H1 (cell line): ENCODE results near the gene BROX. TPM values are rescaled to one million over a fixed set of nuclear protein-coding genes. Genes with fewer than 3 reads are reported as not detected.
A peak's percentile ranks its signal among the peaks of the same experiment; 100 is the strongest.

ENCODE experiments used
- CTCF ChIA-PET: fragments of 300-600 bp; sonication (Branson Sonifier 250); formaldehyde crosslinking; loops from one replicate; lab custom pipeline; 2021; ENCODE audit not compliant: partially characterized antibody; lab: Charles Lee
- POLR2A ChIA-PET: fragments of 300-600 bp; sonication (Branson Sonifier 250); formaldehyde crosslinking; loops from one replicate; lab custom pipeline; 2021; ENCODE audit warnings: inconsistent platforms; ENCODE audit not compliant: partially characterized antibody; lab: Charles Lee
- DNase-seq, 2 experiments: peaks; one replicate each; pipeline versions ENCODE4 v3.0.0 to v3.0.0-alpha.2; 2010 to 2022; ENCODE audit warnings: low spot score in 2 of 2, low read depth in 1 of 2, mixed read lengths in 1 of 2
- FAIRE-seq: peaks from 2 replicates; lab custom pipeline; 2011; peaks lifted over from hg19 to GRCh38; lab: Jason Lieb, UNC
- H2AFZ ChIP-seq: 2 replicates; pipeline ENCODE4 v1.8.1; 2012; ENCODE audit warnings: low read length, inconsistent platforms
- H2AK5ac ChIP-seq: 2 replicates; pipeline ENCODE4 v1.6.1; 2013; ENCODE audit warnings: low read depth, low read length
- H2BK120ac ChIP-seq: replicated peaks from 2 replicates; pipeline ENCODE3; 2013; ENCODE audit warnings: low read depth, low read length, inconsistent platforms
- H2BK12ac ChIP-seq: 2 replicates; pipeline ENCODE4 v1.6.1; 2013; ENCODE audit warnings: low read depth, low read length
- H2BK15ac ChIP-seq: 2 replicates; pipeline ENCODE4 v1.6.1; 2013; ENCODE audit warnings: low read length
- H2BK20ac ChIP-seq: 2 replicates; pipeline ENCODE4 v1.6.1; 2013; ENCODE audit warnings: low read length
- H2BK5ac ChIP-seq: 2 replicates; pipeline ENCODE4 v1.6.1; 2013; ENCODE audit warnings: low read depth, low read length
- H3K14ac ChIP-seq: 2 replicates; pipeline ENCODE4 v1.6.1; 2013; ENCODE audit warnings: inconsistent platforms; ENCODE audit not compliant: insufficient read length
- H3K18ac ChIP-seq: 2 replicates; pipeline ENCODE4 v1.6.1; 2013; ENCODE audit warnings: low read length; ENCODE audit errors: extremely low read depth
- H3K23ac ChIP-seq: 2 replicates; pipeline ENCODE4 v1.6.1; 2013; ENCODE audit warnings: inconsistent platforms; ENCODE audit not compliant: insufficient read length
- H3K23me2 ChIP-seq: 2 replicates; pipeline ENCODE4 v1.6.1; 2013; ENCODE audit warnings: low read depth, low read length
- H3K27ac ChIP-seq: 2 replicates; pipeline ENCODE4 v1.6.1; 2011; ENCODE audit warnings: low read depth, low read length, inconsistent platforms
- H3K27me3 ChIP-seq, 4 experiments: replicated peaks in 1 of 4; 1 replicate in 1 of 4; 2 replicates in 3 of 4; pipeline versions ENCODE4 v1.6.1 to v1.8.1; 2011 to 2013; ENCODE audit warnings: low read length in 3 of 4, mild to moderate bottlenecking in 3 of 4, inconsistent platforms in 2 of 4, mixed read lengths in 2 of 4, moderate library complexity in 1 of 4; ENCODE audit not compliant: control insufficient read depth in 3 of 4, insufficient read depth in 3 of 4; ENCODE audit errors: extremely low read depth in 1 of 4
- H3K36me3 ChIP-seq, 4 experiments: 2 replicates each; pipeline versions ENCODE4 v1.6.1 to v1.8.1; 2011 to 2013; ENCODE audit warnings: mild to moderate bottlenecking in 4 of 4, low read length in 3 of 4, moderate library complexity in 2 of 4, control low read depth in 1 of 4, inconsistent platforms in 1 of 4; ENCODE audit not compliant: insufficient read depth in 4 of 4, control insufficient read depth in 2 of 4
- H3K4ac ChIP-seq: replicated peaks from 2 replicates; pipeline ENCODE3; 2013; ENCODE audit warnings: low read length, low read depth, mixed read lengths, inconsistent platforms; ENCODE audit not compliant: insufficient read length
- H3K4me1 ChIP-seq, 4 experiments: replicated peaks in 1 of 4; 1 replicate in 1 of 4; 2 replicates in 3 of 4; pipeline versions ENCODE4 v1.6.1 to v1.8.1; 2011 to 2013; ENCODE audit warnings: low read length in 3 of 4, inconsistent platforms in 2 of 4, mixed read lengths in 1 of 4; ENCODE audit not compliant: insufficient read depth in 4 of 4, control insufficient read depth in 3 of 4
- H3K4me2 ChIP-seq, 2 experiments: 2 replicates each; pipeline versions ENCODE4 v1.6.1 to v1.8.1; 2011 to 2013; ENCODE audit warnings: low read depth in 2 of 2, low read length in 2 of 2, control low read depth in 1 of 2, inconsistent platforms in 1 of 2, mild to moderate bottlenecking in 1 of 2; ENCODE audit not compliant: insufficient read depth in 1 of 2
- H3K4me3 ChIP-seq, 4 experiments: fragments of 200-600, 300-600 bp in 1 of 4; sonication (generic), shearing (Covaris generic), sonication (Bioruptor Twin) in 1 of 4; 2 replicates each; pipeline versions ENCODE4 v1.5.1 to v1.8.1; 2011 to 2016; ENCODE audit warnings: low read length in 4 of 4, low read depth in 3 of 4, control low read depth in 2 of 4, inconsistent platforms in 2 of 4, mild to moderate bottlenecking in 2 of 4, mixed read lengths in 1 of 4, moderate library complexity in 1 of 4; ENCODE audit not compliant: insufficient read depth in 2 of 4; ENCODE audit errors: extremely low read depth in 1 of 4
- H3K56ac ChIP-seq: replicated peaks from 2 replicates; pipeline ENCODE3; 2013; ENCODE audit warnings: low read depth, mild to moderate bottlenecking, mixed read lengths, low read length, inconsistent platforms; ENCODE audit not compliant: insufficient read length
- H3K79me1 ChIP-seq: 2 replicates; pipeline ENCODE4 v1.6.1; 2013; ENCODE audit warnings: low read depth, low read length, control low read depth
- H3K79me2 ChIP-seq, 2 experiments: 2 replicates each; pipeline versions ENCODE4 v1.6.1 to v1.8.1; 2012 to 2013; ENCODE audit warnings: low read length in 2 of 2, mild to moderate bottlenecking in 2 of 2, inconsistent platforms in 1 of 2; ENCODE audit not compliant: insufficient read depth in 2 of 2, control insufficient read depth in 1 of 2
- H3K9ac ChIP-seq, 4 experiments: replicated peaks in 1 of 4; 1 replicate in 1 of 4; 2 replicates in 3 of 4; pipeline versions ENCODE4 v1.6.1 to v1.8.1; 2011 to 2013; ENCODE audit warnings: low read depth in 3 of 4, low read length in 3 of 4, control low read depth in 2 of 4, mild to moderate bottlenecking in 2 of 4, moderate library complexity in 2 of 4, inconsistent platforms in 1 of 4; ENCODE audit errors: extremely low read depth in 1 of 4
- H3K9me3 ChIP-seq, 2 experiments: 2 replicates each; pipeline versions ENCODE4 v1.6.1 to v1.8.1; 2012 to 2013; ENCODE audit warnings: mild to moderate bottlenecking in 2 of 2, moderate library complexity in 2 of 2, control low read depth in 1 of 2, inconsistent platforms in 1 of 2, low read depth in 1 of 2, low read length in 1 of 2, mixed read lengths in 1 of 2; ENCODE audit not compliant: insufficient read depth in 2 of 2
- H4K20me1 ChIP-seq, 2 experiments: replicated peaks in 1 of 2; 2 replicates each; pipeline versions ENCODE3 to v1.8.1; 2011 to 2013; ENCODE audit warnings: inconsistent platforms in 2 of 2, low read length in 2 of 2, mild to moderate bottlenecking in 1 of 2; ENCODE audit not compliant: insufficient read depth in 2 of 2, control insufficient read depth in 1 of 2
- H4K5ac ChIP-seq: 2 replicates; pipeline ENCODE4 v1.6.1; 2013; ENCODE audit warnings: low read length, low read depth, mixed read lengths, inconsistent platforms; ENCODE audit not compliant: insufficient read length
- H4K8ac ChIP-seq: 2 replicates; pipeline ENCODE4 v1.8.0; 2013; ENCODE audit warnings: mild to moderate bottlenecking, moderate library complexity, low read length, inconsistent platforms; ENCODE audit not compliant: insufficient read depth; ENCODE audit errors: extremely low read depth
- H4K91ac ChIP-seq: replicated peaks from 2 replicates; pipeline ENCODE3; 2013; ENCODE audit warnings: low read length, mixed read lengths, inconsistent platforms; ENCODE audit not compliant: insufficient read length
- WGBS, 2 experiments: shearing (Covaris generic) in 1 of 2; methylation state at CpG; one replicate each; pipeline versions ENCODE4 v1.1.6 to v1.1.7; 2013 to 2015; ENCODE audit warnings: low lambda C conversion rate in 2 of 2, mixed read lengths in 2 of 2, inconsistent platforms in 1 of 2, low coverage in 1 of 2, missing lambda C conversion rate in 1 of 2; ENCODE audit not compliant: insufficient replicate concordance in 2 of 2, insufficient coverage in 1 of 2, insufficient read length in 1 of 2; ENCODE audit errors: extremely low coverage in 1 of 2, missing lambda C conversion rate in 1 of 2; 5-methylcytosine and 5-hydroxymethylcytosine counted together
- polyA plus RNA-seq, 7 experiments: library from polyadenylated mRNA; depleted of rRNA in 3 of 7; stranded (reverse) in 5 of 7; unstranded in 2 of 7; fragments of >200 nt in 5 of 7; fragments of 200-250 nt in 2 of 7; gene quantifications; 1 replicate in 5 of 7; 2 replicates in 1 of 7; 4 replicates in 1 of 7; pipeline versions ENCODE4 v1.2.1 to v1.2.3, GENCODE V29; 2011 to 2013; ENCODE audit warnings: missing spikeins in 2 of 7, mixed read lengths in 2 of 7
- total RNA-seq: library from RNA; stranded (reverse); fragmentation: NEBNext Ultra II Directional; extraction: Animal tissue kit (Norgen Biotek cat#: 25700); gene quantifications from 2 replicates; pipeline ENCODE4 v1.2.1, GENCODE V29; 2021

Gene BROX
- total and polyA plus RNA-seq, 2 of the 8 experiments (the other 6 are each of a cell fraction or from before 2014, with no cell fraction given) = 3.8 to 26.7 TPM

DNA sequence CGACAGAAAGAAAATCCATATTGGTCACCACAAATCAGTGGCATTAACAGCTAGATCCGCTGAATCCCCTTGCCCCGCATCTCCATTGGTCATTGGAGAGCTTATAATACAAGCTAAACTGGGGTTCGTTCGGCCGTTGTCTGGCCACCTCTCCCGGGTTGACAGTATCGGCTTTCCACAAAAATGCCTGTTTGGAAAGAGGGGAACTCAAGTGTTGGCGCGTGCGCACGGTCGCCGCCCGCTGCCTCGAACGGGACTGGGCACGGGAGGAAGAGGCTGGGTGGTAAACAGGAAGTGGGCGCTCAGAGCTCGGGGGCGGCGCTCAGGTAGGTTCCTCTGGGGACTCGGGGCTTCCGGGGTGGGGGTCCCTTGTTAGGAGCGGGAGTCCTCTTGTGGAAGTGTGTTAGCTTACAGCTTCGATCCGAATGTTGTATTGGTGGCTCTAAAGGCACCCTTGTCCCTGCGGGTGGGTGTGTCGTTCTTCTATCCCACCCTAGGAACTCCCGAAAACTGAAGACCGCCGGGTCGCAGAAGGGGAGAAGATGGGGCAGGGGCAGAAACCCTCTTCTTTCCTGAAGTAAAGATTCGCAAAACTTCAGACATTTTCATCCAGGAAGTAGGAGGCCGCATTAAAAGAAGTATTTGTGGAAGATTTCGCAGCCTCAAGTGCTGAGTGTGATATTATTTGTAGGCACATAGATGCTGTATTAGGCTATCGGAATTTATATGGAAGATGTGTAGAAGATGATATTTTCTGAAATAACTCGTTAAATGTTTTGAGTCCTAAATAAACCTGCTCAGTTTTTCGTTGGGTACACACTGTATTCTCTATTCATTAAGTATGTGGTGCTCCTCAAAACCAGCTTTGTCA lies 962 bp downstream of the BROX start:
- Histone ChIP-seq H3K79me2 (peaks cover 5 to 39% of the 10 kb centered on the region in 2 experiments; a peak in 3 of 4 replicates), H3K4me1 (no peaks in the 10 kb centered on the region), H2BK12ac (peak overlapping the region; percentile 84; the same call in 1 of the 2 replicates), H3K27me3 (no peaks in the 10 kb centered on the region), H3K56ac (no peak overlapping the region), H3K79me1 (peaks cover 3% of the 10 kb centered on the region), H3K14ac (no peak overlapping the region), H2AK5ac (no peak overlapping the region), H3K9ac (peak overlapping the region; percentile 64 to 98 (median 92)), H3K23me2 (peaks cover 6% of the 10 kb centered on the region), H2AFZ (peak overlapping the region; percentile 88), H3K9me3 (no peaks in the 10 kb centered on the region), H3K4me2 (peak overlapping the region; percentile 85 to 91), H2BK15ac (no peak overlapping the region), H3K4me3 (peak overlapping the region; percentile 76 to 97 (median 84)), H3K27ac (peak overlapping the region; percentile 99), H2BK5ac (peak overlapping the region; percentile 99), H4K91ac (no peak overlapping the region), H4K5ac (peak overlapping the region; percentile 55), H3K23ac (no peak overlapping the region), H4K8ac (no peak overlapping the region; the same call in none of the 2 replicates), H3K36me3 (peaks cover 0 to 9% (median 2%) of the 10 kb centered on the region in 4 experiments; a peak in 3 of 8 replicates), H2BK20ac (no peak overlapping the region), H4K20me1 (no peaks in the 10 kb centered on the region), H3K18ac (peak overlapping the region; percentile 80; the same call in 1 of the 2 replicates), H3K4ac (no peak overlapping the region), H2BK120ac (no peak overlapping the region)
- POLR2A ChIA-PET = interaction anchor here (0.9 to 1.2 kb wide), 4 partner anchors 16 to 417 kb away, joined by 3 to 5 read pairs (median 4); no protein-coding TSS in a partner anchor
- CTCF ChIA-PET = interaction anchor here (0.9 to 1.3 kb wide), 5 partner anchors 17 to 420 kb away, joined by 4 to 6 read pairs (median 4); no protein-coding TSS in a partner anchor
- DNase-seq (peak; percentile 90 to 93), FAIRE-seq (no peak)
- 2% methylated on average over 32 of the region's 39 CpGs; no CpG with 5 or more reads in 1 of the 2 experiments for WGBS, 2 experiments
